HPDE6-E6E7 (cell line): ENCODE data around the gene CCDC148.

Experiments used
- DNase-seq: peaks from one replicate; pipeline ENCODE4 v3.0.0; 2011; ENCODE audit warnings: missing footprints; ENCODE audit errors: extremely low spot score

Gene CCDC148

DNA sequence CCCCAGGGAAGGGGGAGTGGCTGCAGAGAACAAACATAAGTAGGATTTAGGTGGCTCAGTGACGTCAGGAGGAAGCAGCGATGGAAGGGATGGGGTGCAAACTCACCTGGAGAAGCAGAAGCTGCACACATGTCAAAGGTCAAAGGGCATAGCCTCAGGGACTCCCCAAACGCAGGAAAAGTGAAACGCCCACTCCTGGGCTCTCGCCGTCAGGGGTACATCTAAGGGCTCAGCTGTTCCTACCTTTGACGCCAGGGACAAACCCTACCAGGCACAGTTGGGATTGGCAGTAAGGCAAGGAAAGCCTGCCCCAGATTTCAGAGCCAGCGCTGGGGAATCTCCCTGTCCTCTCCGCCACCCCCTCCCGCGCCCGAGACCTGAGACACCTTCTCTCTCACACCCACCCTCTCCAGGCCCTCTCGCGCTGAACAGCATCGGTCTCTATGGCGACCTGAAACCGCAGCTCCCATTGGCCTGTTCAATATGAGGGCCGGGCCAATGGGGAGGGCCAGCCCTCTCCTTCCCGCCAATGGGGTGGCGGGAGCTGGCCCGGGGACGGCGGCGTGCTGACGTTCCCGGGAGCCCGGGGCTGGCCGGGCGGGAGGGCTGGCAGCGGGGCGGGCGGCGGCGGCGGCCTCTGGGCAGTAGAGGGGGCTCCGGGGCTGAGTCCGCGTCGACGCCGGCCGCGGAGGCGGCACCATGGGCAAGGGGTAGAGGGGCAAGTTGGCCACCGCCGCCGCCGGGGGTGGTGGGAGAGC, at the start of gene CCDC148, which contains the start of gene PKP4:
Gene CCDC148, minus strand, starts transcription at position 445 of the 758 bp plus-strand sequence. Its CDS starts 314 bp downstream, at position 131.
Gene PKP4, plus strand, starts transcription at position 644 of the 758 bp plus-strand sequence. CDS start 76,233 bp downstream, outside the sequence.
- DNase-seq, result peak; percentile 90

DNA sequence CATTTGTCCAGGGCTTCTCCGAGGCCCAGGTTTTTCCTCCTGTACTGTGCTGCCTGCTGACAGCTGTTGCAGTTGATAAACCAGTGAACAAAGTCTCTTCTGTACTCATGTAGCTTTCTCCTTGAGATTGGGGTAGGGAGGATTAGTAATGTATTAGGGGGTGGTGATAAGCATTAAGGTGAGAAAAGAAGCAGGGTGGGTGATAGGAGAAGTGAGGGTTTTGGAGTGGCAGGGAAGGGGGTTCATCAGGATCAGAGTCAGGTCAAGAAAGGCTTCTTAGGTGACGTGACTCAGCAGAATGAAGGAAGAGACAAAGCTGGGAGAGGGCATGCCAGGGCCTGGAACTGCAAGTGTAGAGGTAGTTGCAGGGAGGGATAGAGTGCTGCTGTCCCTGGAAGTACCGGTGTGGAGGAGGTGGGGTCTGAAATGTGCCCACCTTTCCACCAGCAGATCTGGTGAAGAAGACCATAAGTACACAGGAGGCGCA, 48.9 kb upstream of the CCDC148 start:
- no peak for DNase-seq

DNA sequence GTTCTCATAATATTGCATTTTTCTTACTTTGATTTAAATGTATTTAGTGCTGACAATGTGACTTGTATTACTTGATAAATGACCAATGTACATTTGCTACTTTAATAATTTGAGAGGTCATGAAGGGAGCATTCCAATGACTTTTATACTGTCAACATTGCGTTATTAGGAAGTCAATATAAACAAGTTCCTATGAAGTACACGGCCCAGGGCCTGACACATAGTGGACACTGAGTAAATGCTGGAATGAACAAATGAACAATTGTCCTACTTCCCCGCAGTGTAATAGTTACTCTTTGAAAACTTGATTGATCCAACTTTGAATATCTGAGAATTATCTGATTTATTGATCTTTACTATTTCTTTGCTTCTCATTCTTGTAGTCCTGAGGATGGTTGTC, 47.5 kb upstream of the CCDC148 start:
- no peak for DNase-seq

DNA sequence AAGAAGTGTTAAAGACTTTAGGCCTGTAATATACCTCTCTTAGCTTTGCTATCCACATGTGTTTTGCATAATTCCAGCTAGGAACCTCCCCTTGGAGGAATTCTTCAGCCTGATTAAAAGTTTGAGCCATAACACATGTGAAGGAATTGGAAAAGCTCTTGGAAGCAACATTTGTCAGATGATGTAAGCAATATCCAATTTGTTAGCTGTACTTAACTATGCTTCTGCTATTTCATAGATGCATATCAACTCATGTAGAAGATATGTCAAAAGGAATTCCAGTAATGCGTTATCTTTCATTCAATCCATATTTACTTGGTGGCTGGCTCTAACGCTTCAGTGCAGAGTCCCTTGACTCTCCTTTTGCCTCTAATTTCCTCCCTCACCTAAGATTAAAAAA, 46.4 kb upstream of the CCDC148 start:
- no peak for DNase-seq

DNA sequence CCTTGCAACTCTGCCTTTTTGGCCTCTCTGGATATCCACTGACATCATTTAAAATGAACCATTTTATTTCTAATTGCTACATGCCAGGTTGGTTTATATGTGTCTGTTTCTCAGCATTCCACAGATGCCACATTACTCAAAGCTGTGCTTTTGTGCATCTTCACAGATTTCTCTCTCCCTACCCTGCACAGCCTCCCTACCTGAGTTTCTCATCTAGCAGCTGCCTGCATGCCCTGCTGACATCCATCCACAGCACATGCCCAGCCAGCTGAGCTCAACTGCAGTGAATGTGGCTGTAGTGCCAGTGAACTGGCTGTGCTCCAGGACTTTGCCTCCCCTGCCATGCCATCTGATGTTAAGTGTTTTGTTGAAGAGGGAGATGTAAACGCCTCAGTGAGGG, 44.7 kb upstream of the CCDC148 start:
- DNase-seq, result no peak

DNA sequence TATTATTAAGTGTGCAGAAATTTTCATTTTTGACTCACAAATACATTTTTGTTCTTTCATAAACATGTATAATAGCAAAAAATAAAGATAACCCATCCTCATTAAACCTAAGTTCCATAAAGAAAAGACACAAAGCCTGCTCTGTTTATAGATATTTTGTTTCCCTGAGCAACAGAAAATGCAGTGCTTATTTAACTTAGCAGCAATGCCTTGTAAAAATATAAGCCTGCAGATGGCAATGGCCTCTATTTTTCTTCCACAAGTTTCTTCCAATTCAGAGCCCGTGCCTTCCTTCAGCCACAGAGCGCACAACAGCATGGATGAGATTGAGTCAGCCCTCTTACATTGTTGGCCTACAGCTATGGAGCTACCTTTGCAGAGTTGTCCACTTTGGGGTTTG, 43.8 kb upstream of the CCDC148 start:
- no peak for DNase-seq

DNA sequence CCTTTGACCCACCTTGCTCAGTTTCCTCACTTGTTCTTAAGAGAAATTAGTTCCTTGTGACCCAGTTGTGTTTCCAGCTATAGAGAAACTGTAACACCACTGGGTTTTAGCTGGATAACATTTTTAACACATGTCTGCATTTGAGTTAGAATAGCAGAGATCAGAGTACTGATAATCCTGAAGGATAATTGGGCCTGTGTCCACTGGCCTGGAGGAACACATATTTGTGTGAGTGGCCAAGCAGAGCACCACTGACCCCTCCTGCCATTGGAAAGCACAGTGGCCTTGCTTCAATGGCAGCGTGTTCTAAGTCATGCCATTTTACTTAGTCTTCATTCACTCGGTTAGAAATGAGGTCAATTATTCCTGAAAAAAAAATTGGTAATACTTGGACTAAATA, 42.8 kb upstream of the CCDC148 start:
- no peak for DNase-seq

DNA sequence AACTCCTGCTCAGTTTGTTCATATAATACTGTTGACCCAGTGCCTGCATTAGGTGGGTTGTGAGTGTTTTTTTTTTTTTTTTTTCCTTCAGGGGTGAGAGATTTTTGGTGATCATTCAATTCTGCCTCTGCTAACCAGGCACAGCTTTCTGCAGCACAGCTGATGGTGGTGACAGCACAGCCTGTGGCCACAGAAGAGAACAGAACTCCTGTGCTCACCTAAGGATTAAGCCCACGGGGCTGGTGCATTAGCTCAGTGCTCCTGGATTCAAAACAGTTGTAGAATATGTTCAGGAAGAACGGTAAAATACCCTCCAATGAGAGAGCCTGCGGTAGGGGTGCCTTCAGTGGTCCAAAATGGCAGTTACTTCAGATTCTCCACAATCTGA, 42.2 kb upstream of the CCDC148 start:
- no peak for DNase-seq

DNA sequence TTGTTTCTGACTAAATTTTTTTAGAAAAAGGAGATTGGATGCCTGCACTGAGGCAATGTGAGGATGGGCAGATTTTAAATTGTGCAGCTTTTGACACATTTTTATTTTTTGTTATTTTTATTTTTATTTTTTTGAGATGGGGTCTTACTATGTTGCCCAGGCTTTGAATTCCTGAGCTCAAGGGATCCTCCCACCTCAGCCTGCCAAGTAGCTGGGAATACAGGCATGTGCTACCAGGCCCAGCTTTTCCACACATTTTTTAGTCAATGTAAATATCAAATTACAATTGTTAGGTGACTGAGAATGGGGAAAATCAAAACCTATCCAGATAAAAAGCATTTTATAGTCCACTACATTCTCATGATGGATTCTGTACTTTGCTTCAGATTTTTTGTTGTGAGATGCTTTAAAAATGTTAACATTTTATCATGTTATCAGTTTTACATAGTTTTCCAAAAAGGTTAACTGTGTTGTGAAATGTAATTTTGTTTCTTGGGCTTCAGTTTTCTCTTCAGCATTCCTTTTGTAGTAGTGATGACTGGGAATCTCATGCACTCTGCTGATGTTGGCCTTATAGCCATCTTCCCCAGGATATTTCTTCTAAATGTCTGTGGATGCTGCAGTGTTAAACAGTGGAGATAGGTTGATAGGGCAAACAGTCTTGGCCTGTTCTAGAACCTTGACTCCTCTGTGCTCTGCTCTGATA, 41.6 kb upstream of the CCDC148 start:
- no peak for DNase-seq

DNA sequence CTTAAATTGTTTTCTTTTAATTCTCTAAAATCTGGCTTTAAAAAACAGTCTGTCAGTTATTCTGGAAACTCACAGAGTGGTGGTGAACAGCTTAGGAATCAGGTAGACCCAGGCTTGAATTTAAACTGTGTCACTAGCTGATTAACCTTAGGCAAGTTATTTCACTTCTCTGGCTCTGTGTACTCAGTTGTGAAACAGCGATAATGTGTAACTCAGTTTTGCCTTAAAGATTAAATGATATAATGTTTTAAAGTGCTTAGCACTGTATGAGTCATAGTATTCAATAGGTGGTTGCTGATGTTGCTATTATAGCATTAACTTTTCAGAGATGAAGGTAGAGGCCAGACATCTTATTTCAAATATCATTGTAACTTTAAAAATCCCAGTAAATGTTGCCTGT, 40.9 kb upstream of the CCDC148 start:
- DNase-seq, result peak; percentile 35

DNA sequence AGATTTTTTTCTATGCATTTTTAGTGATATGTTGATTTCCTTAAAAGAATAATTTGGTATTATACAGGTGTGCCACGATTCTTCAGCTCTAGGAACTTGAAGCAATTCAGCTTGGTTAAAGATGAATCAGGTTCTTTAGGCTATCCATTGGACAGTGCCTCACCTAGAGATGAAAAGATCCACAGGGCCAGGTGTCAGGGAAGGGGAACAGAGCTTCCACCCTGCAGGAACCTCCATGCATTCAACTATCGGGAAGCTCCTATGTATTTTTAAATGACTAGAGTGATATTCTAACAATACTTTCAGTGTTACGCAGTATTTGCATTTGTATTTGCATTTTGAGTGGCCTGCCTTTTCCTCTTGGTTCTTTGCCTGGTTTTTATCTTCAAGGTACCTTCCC, 40.4 kb upstream of the CCDC148 start:
- no peak for DNase-seq

DNA sequence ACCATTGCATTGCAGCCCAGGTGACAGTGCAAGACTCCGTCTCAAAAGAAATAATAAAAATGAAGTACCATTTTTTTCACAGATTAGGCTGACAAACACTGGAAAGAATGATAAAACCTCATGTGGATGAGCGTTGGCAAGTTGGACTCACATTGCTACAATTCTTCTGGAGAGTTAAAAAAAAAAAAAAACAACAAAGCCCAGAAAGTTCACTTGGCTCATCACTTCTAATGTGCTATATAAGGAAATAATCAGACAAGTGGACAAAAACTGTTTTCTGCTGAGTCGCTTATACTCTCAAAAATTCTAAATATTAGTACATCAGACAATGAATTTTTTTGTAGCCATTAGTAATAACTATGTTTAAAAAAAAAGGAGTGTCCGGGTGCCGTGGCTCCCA, 38.6 kb upstream of the CCDC148 start:
- no peak for DNase-seq

DNA sequence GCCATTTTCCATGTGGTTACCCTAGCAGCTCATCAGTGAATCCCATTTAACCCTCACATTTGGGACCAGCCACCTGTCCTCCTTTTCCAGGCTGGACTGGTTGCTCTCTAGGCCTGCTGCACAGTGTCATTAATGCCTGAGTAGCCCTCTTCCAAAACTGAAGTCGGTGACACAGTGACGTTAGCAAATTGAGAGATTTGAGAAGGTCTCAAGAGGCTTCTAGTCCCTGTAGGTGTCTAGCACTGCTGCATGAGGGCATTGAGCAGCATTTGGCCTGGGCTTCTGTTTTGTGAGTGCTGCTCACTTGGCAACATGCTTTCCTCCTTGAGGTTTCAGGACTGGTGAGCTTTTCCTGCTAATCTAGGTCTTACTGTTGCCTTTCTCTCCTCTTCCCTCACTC, 36.9 kb upstream of the CCDC148 start:
- DNase-seq, result no peak

DNA sequence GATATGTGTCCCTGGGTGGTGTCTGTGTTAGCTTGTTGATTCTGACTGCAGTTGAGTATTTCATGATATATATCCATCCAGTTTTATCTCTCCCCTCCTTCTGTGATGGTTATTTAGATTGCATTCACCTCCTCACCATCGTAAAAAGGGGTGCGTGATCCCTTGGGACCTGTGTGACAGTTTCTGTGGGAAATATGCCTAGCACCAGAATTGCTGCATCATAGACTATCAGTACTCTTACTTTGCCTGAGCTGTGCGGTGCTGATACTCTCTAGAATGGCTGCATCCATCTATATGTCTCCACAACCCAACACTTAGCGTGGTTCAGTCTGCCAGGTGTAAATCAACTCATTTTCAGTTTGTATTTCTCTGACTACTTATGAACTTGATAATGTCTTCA, 34.5 kb upstream of the CCDC148 start:
- no peak for DNase-seq

DNA sequence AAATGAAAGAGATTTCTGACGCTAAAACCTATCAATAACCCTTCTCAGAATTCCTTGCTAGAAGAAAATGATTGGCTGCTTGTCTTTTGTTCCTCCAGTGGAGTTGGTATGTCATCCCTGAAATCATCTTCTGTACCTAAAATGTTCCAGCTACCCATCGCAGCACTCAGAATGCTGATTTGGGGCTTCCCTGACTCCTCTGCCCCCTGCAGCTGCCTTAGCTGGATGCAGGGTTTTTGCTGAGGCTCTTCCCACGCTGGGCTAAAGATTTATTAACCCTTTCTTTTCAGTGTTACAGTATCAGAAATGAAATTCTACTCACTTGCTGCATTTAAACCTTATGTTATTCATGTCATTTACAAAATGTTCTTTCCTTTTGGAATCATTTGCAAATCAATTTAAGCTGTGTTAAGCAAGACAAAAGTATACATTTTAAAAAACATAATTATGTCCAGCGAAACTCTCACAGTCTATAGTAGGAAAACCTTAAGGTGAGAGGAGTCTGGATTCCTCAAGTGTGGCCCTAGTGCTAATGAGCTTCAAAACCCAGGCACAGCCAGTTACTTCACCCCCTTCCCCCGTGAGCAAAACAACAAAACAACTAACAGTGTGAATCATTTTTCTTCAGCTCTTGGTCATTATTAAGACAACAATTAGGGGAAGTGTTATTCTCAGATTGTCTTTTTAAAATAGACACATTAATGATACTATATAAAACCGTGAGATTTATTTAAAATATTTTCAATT, 33.0 kb upstream of the CCDC148 start:
- no peak for DNase-seq

DNA sequence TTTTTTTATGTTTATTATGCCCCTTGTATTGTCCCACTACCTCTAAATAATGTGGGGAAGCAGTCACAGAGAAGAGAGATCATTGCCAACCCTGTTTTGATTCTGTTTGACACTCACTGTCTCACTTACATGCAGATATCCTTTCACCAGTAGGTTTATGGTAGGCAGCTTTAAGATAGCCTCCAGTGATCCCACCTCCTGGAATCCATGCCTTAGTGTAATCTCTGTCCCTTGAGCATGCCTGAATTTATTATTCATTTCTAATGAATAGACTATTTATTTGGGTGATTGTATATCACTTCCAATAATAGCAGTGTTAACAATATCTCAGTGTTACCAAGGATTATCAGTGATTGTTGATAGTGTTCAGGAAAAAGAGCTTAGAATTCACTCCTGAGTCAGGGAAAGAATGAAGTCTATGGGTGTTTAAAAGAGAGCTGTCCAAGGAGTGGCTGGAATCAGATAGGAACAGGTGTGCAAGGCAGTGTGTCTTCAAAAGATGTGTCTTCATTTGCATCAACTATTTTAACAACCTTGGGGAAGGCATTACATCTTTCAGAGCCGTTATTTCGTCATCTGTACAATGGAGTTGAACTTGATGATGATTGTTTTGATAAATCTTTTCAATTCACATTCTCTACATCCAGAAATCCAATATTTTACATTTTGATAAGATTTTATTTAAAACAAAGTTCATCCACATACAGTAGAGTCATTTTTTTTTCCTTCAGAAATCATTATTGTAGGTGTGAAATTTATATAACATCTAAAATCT, 32.1 kb upstream of the CCDC148 start:
- no peak for DNase-seq

DNA sequence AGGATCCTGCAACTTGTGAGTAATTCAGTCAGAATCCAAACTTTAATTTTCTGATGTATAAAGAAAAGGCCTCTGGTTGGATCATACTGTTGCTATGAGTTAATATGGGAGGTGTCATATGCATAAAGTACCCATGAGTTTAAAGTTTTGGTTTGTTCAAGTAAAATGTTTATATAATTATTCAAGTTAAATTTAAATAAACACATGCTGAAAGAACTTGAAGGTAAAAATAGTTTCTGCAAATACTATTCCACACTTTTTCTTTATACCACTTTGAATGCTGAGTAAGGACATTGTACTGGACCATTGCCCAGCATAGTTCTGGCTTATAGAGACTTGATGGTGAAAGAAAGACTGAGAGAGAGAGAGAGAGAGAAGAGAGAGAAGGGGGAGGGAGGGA, 30.9 kb upstream of the CCDC148 start:
- DNase-seq, result no peak

DNA sequence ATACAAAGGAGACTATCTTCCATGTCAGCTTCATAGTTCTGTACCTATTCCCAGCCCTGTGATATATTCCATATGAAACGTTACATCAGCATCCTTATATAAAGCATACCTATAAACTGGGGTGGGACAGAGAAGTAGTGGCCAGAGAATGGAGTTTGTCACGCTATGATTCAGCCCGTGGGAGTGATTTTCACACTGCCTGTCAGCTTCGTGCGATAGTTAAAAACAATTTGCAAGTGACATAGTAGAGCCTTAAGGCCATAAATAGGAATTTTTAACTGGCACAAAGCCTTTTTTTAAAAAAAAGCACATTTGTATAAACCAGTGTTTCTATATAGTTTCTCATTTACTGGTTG, 30.4 kb upstream of the CCDC148 start:
- no peak for DNase-seq

DNA sequence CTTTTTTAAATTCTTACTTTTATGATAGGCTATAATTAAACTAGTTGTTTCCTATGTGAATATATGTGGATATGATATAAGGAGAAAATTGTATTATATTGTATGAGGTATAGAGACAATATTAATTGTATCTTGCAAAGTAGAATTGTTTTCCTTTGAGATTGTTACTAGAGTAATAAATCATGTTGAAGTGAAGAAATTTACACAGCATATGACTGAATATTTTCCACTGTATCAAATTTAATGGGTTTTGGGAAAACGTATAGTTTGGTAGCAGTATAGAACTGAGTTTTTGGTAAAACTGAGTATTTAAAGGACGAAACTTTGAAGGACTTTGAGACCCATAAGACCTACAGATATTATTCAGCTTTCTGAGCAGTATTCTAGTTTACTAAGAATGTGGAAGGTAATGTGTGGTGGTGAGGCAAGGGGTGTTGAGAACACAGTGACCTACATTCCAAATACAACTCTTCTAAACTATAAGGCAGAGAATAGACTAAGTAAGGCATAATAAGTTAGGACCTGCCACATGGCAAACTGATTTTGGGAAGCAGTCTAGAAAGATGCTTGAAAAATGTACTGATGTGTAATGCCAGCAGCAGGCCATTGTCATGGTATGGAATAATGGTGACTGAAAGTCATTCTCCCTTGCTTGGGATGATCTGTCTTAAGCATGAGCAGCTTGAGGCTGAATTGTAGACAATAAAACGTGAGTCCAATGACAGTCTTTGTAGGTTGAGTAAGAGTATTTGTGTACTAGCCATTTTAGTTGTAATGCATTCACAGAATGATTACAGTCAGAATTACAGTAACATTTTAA, 29.8 kb upstream of the CCDC148 start:
- no peak for DNase-seq

DNA sequence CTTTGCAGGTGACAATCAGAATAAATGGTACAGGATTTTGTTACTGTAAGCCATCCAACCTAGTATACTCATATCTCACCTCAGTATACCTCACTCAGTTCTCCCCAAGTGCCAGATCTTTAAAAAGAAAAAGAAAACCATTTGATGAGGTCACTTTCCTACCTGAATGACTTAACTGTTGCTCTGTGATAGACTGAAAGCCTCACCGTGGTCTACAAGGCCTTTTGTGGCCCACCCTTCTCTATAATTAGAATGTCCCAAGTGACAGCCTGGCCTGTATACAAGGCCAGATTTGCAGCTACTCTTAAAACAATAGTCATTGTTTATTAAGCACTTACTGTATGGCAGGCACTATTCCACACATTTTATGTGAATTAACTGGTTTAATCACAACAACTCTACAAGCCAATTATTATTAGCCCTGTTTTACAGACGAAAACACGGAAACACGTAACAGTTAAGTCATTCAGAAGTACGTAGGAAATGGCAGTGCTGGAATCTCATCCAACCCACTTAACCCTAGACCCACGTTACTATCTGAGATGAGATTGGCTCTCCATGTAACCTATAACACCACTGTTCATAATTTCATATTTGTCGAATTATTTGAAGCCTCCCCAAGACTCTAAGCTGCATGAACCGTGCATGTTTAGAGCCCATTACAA, 28.5 kb upstream of the CCDC148 start:
- DNase-seq, result no peak
